ENCODE measurements around the gene HOXA13. TPM values are rescaled to one million over a fixed set of nuclear protein-coding genes. Genes with fewer than 3 reads are reported as not detected.
A peak's percentile ranks its signal among the peaks of the same experiment; 100 is the strongest.

The HOXA13 gene
- total RNA-seq, 1 experiment from 2014 or later, result 12.1 TPM

DNA sequence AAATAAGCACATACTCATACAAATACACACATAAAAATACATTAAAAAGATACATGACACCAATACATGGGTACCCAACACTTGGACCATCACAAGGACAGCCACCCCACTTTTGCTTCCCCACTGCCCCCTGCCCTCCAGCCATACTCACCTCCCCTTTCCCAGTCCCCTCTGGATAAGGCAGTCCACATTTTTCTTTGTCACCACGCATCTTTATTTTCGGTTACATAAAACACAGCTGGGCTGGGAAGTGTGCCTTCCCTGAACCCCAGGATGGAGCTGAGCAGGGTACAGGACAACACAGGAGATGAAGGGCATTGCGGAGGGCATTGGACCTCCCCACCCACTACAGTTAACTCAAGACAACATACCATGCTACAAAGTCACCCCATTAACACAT is 46.4 kb downstream of the HOXA13 start:
- CTCF ChIA-PET, result no interaction called here
- intact Hi-C loops (cut with micrococcal nuclease), result no loop called here
- DNase-seq, result no peak

DNA sequence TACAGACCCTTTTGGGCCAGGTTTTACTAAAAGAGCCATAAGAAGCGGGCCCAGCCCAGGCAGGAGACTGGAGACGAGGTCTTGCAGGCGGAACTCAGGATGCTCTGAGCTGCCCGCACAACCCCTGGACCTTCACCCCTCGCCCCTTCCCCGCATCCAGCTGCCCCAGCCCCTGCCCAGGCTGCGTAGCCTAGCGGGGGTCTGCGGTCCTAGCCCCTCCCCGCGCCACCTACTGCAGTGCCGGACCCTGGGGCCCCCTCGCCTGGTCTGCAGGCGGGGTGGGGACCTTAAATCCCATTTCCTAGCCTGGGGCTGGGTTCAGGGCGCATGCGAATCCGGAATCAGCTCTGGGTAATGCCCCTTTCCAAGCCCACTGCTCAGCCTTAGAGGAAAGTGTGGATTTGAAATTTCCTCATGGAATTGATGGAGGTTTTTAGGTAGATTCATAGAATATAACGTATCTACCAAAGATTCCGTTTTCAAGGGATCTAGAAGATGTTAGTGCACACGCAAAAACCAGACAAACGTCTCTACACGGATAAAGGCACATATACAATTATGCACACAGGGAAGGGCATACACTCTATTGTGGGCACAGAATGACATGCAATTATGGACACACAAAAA is 47.0 kb downstream of the HOXA13 start:
- TF ChIP-seq, protein P1, sequence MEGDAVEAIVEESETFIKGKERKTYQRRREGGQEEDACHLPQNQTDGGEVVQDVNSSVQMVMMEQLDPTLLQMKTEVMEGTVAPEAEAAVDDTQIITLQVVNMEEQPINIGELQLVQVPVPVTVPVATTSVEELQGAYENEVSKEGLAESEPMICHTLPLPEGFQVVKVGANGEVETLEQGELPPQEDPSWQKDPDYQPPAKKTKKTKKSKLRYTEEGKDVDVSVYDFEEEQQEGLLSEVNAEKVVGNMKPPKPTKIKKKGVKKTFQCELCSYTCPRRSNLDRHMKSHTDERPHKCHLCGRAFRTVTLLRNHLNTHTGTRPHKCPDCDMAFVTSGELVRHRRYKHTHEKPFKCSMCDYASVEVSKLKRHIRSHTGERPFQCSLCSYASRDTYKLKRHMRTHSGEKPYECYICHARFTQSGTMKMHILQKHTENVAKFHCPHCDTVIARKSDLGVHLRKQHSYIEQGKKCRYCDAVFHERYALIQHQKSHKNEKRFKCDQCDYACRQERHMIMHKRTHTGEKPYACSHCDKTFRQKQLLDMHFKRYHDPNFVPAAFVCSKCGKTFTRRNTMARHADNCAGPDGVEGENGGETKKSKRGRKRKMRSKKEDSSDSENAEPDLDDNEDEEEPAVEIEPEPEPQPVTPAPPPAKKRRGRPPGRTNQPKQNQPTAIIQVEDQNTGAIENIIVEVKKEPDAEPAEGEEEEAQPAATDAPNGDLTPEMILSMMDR (conservative IDR thresholded peaks at IDR 0.05; ENCODE audit: low read depth, low read length), result no peak
- no peak for TF ChIP-seq EZH2 (IDR thresholded peaks at IDR 0.05; ENCODE audit: low read length, unreplicated experiment)
- TF ChIP-seq EZH2phosphoT487 (IDR thresholded peaks at IDR 0.05; ENCODE audit: borderline replicate concordance, low read length), result no peak
- H3K27me3 ChIP-seq (ENCODE audit: low read length), result no peaks in the 10 kb centered on the region
- ATAC-seq (no peak), DNase-seq (no peak)
- no peaks in the 10 kb centered on the region for H3K36me3 ChIP-seq (ENCODE audit: low read depth, low read length)
- peak overlapping the region; percentile 74 for H2AFZ ChIP-seq (ENCODE audit: low read length)
- CTCF ChIA-PET, result interaction anchor here (1.6 kb wide), 1 partner anchor 8 kb away, joined by 12 read pairs; no protein-coding TSS in a partner anchor
- BruUV-seq (replicated peaks), result no TSS peak
- POLR2A ChIA-PET (ENCODE audit: unreplicated experiment), result interaction anchor here (0.6 kb wide), 2 partner anchors 36 to 603 kb away, joined by 3 read pairs; no protein-coding TSS in a partner anchor
- H3K4me3 ChIP-seq (ENCODE audit: low read length), result peak overlapping the region; percentile 78
- H3F3A ChIP-seq (ENCODE audit: low read length, unreplicated experiment), result no peaks in the 10 kb centered on the region
- H3K4me1 ChIP-seq (ENCODE audit: insufficient read depth, low read length), result peaks cover 28% of the 10 kb centered on the region
- H3K9ac ChIP-seq (ENCODE audit: low read length), result peak overlapping the region; percentile 73
- H3K9me3 ChIP-seq (ENCODE audit: low read length), result no peaks in the 10 kb centered on the region
- intact Hi-C loops (cut with micrococcal nuclease), result loop anchor here (1.0 kb wide), 1 partner anchor 54 kb away; no protein-coding TSS in a partner anchor
- peaks cover 53% of the 10 kb centered on the region for H3K79me2 ChIP-seq (ENCODE audit: low read length)
- peak overlapping the region; percentile 92 for H3K4me2 ChIP-seq (ENCODE audit: low read length)
- no peaks in the 10 kb centered on the region for H3K9me2 ChIP-seq (replicated peaks; ENCODE audit: low read length)
- H3K27ac ChIP-seq (ENCODE audit: low read length), result peak overlapping the region; percentile 84
- H4K20me1 ChIP-seq (ENCODE audit: low read length), result no peaks in the 10 kb centered on the region

More for the DNA sequence above, 46.4 kb downstream of the HOXA13 start:
- Histone ChIP-seq H4K20me1 (ENCODE audit: low read length) (no peaks in the 10 kb centered on the region), H3K4me3 (ENCODE audit: low read length) (no peak overlapping the region), H3K36me3 (ENCODE audit: low read depth, low read length) (no peaks in the 10 kb centered on the region), H3K9ac (ENCODE audit: low read length) (no peak overlapping the region), H3F3A (ENCODE audit: low read length, unreplicated experiment) (no peaks in the 10 kb centered on the region), H3K79me2 (ENCODE audit: low read length) (peaks cover 47% of the 10 kb centered on the region), H3K4me1 (ENCODE audit: insufficient read depth, low read length) (peaks cover 23% of the 10 kb centered on the region), H3K9me2 (replicated peaks; ENCODE audit: low read length) (no peaks in the 10 kb centered on the region), H2AFZ (ENCODE audit: low read length) (no peak overlapping the region), H3K4me2 (ENCODE audit: low read length) (no peak overlapping the region), H3K27ac (ENCODE audit: low read length) (no peak overlapping the region), H3K9me3 (ENCODE audit: low read length) (no peaks in the 10 kb centered on the region), H3K27me3 (ENCODE audit: low read length) (no peaks in the 10 kb centered on the region)
- ATAC-seq, result no peak
- TF ChIP-seq EZH2 (IDR thresholded peaks at IDR 0.05; ENCODE audit: low read length, unreplicated experiment), result no peak
- TF ChIP-seq, protein P1 (conservative IDR thresholded peaks at IDR 0.05; ENCODE audit: low read depth, low read length), result no peak
- POLR2A ChIA-PET (ENCODE audit: unreplicated experiment), result no interaction called here
- no TSS peak for BruUV-seq (replicated peaks)

Data from PC-3 (cell line).